Endothelial cell of umbilical vein (primary cell): ENCODE measurements around the gene GARIN1A.

ENCODE experiments used
- FOS ChIP-seq: IDR thresholded peaks from 2 replicates; pipeline ENCODE4 v1.6.1; 2011; ENCODE audit warnings: mild to moderate bottlenecking, low read length, moderate library complexity, borderline replicate concordance; ENCODE audit not compliant: insufficient read depth
- POLR2A ChIP-seq: IDR thresholded peaks from 2 replicates; pipeline ENCODE4 v1.6.1; 2012; ENCODE audit warnings: low read depth, mild to moderate bottlenecking, control low read depth, low read length
- POLR2AphosphoS5 ChIP-seq: IDR thresholded peaks from 2 replicates; pipeline ENCODE4 v1.6.1; 2012; ENCODE audit warnings: low read depth, mild to moderate bottlenecking, control low read depth, low read length, moderate library complexity; ENCODE audit not compliant: insufficient read depth
- TF ChIP-seq, protein P1 (sequence below), 2 donors: IDR thresholded peaks; 1 replicate in 1 of 2; 2 replicates in 1 of 2; pipeline ENCODE4 v1.5.1; 2011; ENCODE audit warnings: low read length in 2 of 2, mild to moderate bottlenecking in 2 of 2, moderate library complexity in 2 of 2, control low read depth in 1 of 2, inconsistent platforms in 1 of 2, low read depth in 1 of 2; ENCODE audit not compliant: insufficient read depth in 1 of 2; ENCODE audit errors: extremely low read depth in 1 of 2
- TF ChIP-seq, protein P2 (sequence below): IDR thresholded peaks from 2 replicates; pipeline ENCODE4 v1.6.1; 2011; ENCODE audit not compliant: insufficient read depth, insufficient read length

DNA sequence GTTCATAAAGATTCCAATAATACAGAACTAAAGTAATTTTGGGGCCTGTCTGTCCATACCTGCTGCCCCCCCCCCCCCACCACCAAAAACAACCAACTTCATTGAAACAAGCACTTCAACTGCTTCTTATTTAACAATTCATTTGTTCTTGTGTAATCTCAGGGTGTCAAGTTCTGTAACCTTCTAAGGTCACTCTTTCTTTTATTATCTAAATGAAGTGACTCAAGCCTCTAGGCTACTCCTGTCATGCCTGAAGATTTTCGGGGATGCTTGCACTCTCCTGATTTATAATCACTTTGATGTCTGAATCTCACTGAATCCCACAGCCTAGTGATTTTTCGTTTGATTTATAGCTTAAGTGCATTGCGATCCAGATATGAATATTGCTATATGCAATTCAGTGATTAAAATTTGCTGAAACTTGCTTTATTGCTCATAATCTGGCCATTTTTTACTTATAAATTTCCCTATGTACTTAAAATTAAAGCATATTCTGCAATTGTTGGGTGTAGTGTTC, 27.2 kb downstream of the GARIN1A start:
- TF ChIP-seq, protein P1, sequence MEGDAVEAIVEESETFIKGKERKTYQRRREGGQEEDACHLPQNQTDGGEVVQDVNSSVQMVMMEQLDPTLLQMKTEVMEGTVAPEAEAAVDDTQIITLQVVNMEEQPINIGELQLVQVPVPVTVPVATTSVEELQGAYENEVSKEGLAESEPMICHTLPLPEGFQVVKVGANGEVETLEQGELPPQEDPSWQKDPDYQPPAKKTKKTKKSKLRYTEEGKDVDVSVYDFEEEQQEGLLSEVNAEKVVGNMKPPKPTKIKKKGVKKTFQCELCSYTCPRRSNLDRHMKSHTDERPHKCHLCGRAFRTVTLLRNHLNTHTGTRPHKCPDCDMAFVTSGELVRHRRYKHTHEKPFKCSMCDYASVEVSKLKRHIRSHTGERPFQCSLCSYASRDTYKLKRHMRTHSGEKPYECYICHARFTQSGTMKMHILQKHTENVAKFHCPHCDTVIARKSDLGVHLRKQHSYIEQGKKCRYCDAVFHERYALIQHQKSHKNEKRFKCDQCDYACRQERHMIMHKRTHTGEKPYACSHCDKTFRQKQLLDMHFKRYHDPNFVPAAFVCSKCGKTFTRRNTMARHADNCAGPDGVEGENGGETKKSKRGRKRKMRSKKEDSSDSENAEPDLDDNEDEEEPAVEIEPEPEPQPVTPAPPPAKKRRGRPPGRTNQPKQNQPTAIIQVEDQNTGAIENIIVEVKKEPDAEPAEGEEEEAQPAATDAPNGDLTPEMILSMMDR (IDR thresholded peaks at IDR 0.05; ENCODE audit: extremely low read depth in 1 of 2, insufficient read depth in 1 of 2, low read depth in 1 of 2, low read length in 2 of 2) = no peak
- TF ChIP-seq POLR2AphosphoS5 = no peak
- TF ChIP-seq, protein P2, sequence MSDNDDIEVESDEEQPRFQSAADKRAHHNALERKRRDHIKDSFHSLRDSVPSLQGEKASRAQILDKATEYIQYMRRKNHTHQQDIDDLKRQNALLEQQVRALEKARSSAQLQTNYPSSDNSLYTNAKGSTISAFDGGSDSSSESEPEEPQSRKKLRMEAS = no peak
- TF ChIP-seq POLR2A = no peak
- TF ChIP-seq FOS = no peak
